ENCODE data around the gene LRRN2.

LRRN2 gene

GRCh38 chr1:204600968-204601367 is 84.6 kb downstream of the LRRN2 start:
- no peak for DNase-seq

GRCh38 chr1:204600203-204600602 is 85.3 kb downstream of the LRRN2 start:
- DNase-seq: no peak

GRCh38 chr1:204599596-204599995 is 85.9 kb downstream of the LRRN2 start:
- no peak for DNase-seq

- no peak for DNase-seq
Measured at GRCh38 chr1:204599098-204599497, 86.4 kb downstream of the LRRN2 start.

GRCh38 chr1:204598319-204598969 is 87.1 kb downstream of the LRRN2 start:
- DNase-seq: no peak

- no peak for DNase-seq
Measured at GRCh38 chr1:204592246-204592948, 93.1 kb downstream of the LRRN2 start.

- DNase-seq: no peak
Measured at GRCh38 chr1:204591473-204592090, 94.0 kb downstream of the LRRN2 start.

GRCh38 chr1:204589409-204590038 is 96.0 kb downstream of the LRRN2 start:
- DNase-seq: no peak

- DNase-seq: no peak
Measured at GRCh38 chr1:204588826-204589225, 96.7 kb downstream of the LRRN2 start.

- DNase-seq: no peak
Measured at GRCh38 chr1:204587621-204588020, 97.9 kb downstream of the LRRN2 start.

GRCh38 chr1:204584699-204585372 is 100.7 kb downstream of the LRRN2 start:
- no peak for DNase-seq

GRCh38 chr1:204583909-204584632 is 101.5 kb downstream of the LRRN2 start:
- no peak for DNase-seq

GRCh38 chr1:204581759-204582158 is 103.8 kb downstream of the LRRN2 start:
- no peak for DNase-seq

GRCh38 chr1:204580862-204581261 is 104.7 kb downstream of the LRRN2 start:
- no peak for DNase-seq

- no peak for DNase-seq
Measured at GRCh38 chr1:204579681-204580080, 105.9 kb downstream of the LRRN2 start.

GRCh38 chr1:204578867-204579664 is 106.5 kb downstream of the LRRN2 start:
- no peak for DNase-seq

GRCh38 chr1:204577794-204578478 is 107.6 kb downstream of the LRRN2 start:
- no peak for DNase-seq

- DNase-seq: no peak
Measured at GRCh38 chr1:204576422-204576821, 109.1 kb downstream of the LRRN2 start.

- DNase-seq: no peak
Measured at GRCh38 chr1:204575221-204576190, 110.0 kb downstream of the LRRN2 start.
